Fibroblast of lung (primary cell): ENCODE measurements around the gene CREB3. TPM values are rescaled to one million over a fixed set of nuclear protein-coding genes. Genes with fewer than 3 reads are reported as not detected.

Experiments used
- DNase-seq, 2 donors: peaks; one replicate each; pipeline versions ENCODE4 v3.0.0 to v3.0.0-alpha.2; 2010; ENCODE audit warnings: low read depth in 2 of 2
- H2AFZ ChIP-seq: 2 replicates; pipeline ENCODE4 v1.5.1; 2012; ENCODE audit warnings: low read length, control low read depth, inconsistent platforms
- H3K27ac ChIP-seq: 2 replicates; pipeline ENCODE4 v1.5.1; 2011; ENCODE audit warnings: low read length, control low read depth; ENCODE audit not compliant: insufficient read depth
- H3K27me3 ChIP-seq: 2 replicates; pipeline ENCODE4 v1.5.1; 2011; ENCODE audit warnings: mild to moderate bottlenecking, low read length; ENCODE audit not compliant: control insufficient read depth, insufficient read depth
- H3K36me3 ChIP-seq: 2 replicates; pipeline ENCODE4 v1.5.1; 2011; ENCODE audit warnings: low read length; ENCODE audit not compliant: control insufficient read depth, insufficient read depth
- H3K4me1 ChIP-seq: 2 replicates; pipeline ENCODE4 v1.5.1; 2011; ENCODE audit warnings: low read length; ENCODE audit not compliant: control insufficient read depth, insufficient read depth; ENCODE audit errors: extremely low read depth
- H3K4me2 ChIP-seq: 2 replicates; pipeline ENCODE4 v1.5.1; 2011; ENCODE audit warnings: low read length, control low read depth; ENCODE audit not compliant: insufficient read depth; ENCODE audit errors: extremely low read depth
- H3K4me3 ChIP-seq, 4 experiments: fragments of 200-600 bp in 1 of 4; sonication (generic) in 1 of 4; replicated peaks in 1 of 4; 2 replicates each; pipeline ENCODE4 v1.5.1; 2011 to 2016; ENCODE audit warnings: low read length in 4 of 4, low read depth in 3 of 4, mild to moderate bottlenecking in 3 of 4, control low read depth in 2 of 4, inconsistent platforms in 1 of 4, mixed read lengths in 1 of 4; ENCODE audit not compliant: insufficient read depth in 1 of 4; ENCODE audit errors: control extremely low read depth in 1 of 4
- H3K79me2 ChIP-seq: 2 replicates; pipeline ENCODE4 v1.5.1; 2012; ENCODE audit warnings: mild to moderate bottlenecking, low read length, inconsistent platforms; ENCODE audit not compliant: control insufficient read depth, insufficient read depth
- H3K9ac ChIP-seq: 2 replicates; pipeline ENCODE4 v1.5.1; 2011; ENCODE audit warnings: mild to moderate bottlenecking, low read length, control low read depth; ENCODE audit not compliant: insufficient read depth
- H3K9me3 ChIP-seq: 2 replicates; pipeline ENCODE4 v1.5.1; 2012; ENCODE audit warnings: low read depth, low read length; ENCODE audit not compliant: control insufficient read depth, insufficient read depth
- H4K20me1 ChIP-seq: 2 replicates; pipeline ENCODE4 v1.5.1; 2011; ENCODE audit warnings: low read length; ENCODE audit not compliant: control insufficient read depth, insufficient read depth; ENCODE audit errors: extremely low read depth
- EZH2 ChIP-seq: IDR thresholded peaks from 2 replicates; pipeline ENCODE4 v1.5.1; 2012; ENCODE audit warnings: low read length, control low read depth, mild to moderate bottlenecking; ENCODE audit errors: missing control alignments
- polyA plus RNA-seq, 2 donors: library from polyadenylated mRNA; depleted of rRNA in 1 of 2; stranded (reverse) in 1 of 2; unstranded in 1 of 2; fragments of >200 nt; gene quantifications; 2 replicates each; pipeline ENCODE4 v1.2.1, GENCODE V29; 2011 to 2012; ENCODE audit warnings: missing spikeins in 1 of 2
- total RNA-seq: library from RNA; depleted of rRNA; stranded (reverse); fragments of >200 nt; gene quantifications from 2 replicates; pipeline ENCODE4 v1.2.1, GENCODE V29; 2014
- TF ChIP-seq, protein P1 (sequence below), 2 donors: IDR thresholded peaks in 1 of 2; conservative IDR thresholded peaks in 1 of 2; 1 replicate in 1 of 2; 2 replicates in 1 of 2; pipeline ENCODE4 v1.5.1; 2011 to 2012; ENCODE audit warnings: low read length in 2 of 2, control low read depth in 1 of 2, inconsistent platforms in 1 of 2, low read depth in 1 of 2, mild to moderate bottlenecking in 1 of 2

The CREB3 gene
- total and polyA plus RNA-seq, 2 donors (not counting 1 experiment from before 2014, with no cell fraction given) = 50.2 to 70.2 TPM

DNA sequence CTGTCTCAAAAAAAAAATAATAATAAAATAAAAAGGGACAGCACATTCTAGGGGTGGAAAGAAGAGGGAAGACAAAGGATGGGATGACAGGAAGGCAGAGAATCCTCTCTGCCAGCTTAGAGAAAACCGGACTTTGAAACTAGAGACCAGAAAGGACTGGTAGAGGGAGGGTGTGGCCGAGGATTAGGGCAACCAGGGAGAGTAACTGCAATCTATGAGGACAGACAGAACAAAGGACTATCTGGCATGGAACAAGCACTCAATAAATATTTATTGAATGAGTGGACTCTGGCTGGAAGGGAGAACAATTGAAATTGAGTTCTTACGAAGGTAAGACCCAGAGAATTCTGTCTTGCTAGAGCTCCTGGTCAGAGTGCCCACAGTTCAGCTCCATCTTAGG lies 14.1 kb downstream of the CREB3 start:
- Histone ChIP-seq H3K79me2 (peaks cover 41% of the 10 kb centered on the region), H3K36me3 (peaks cover 15% of the 10 kb centered on the region), H3K27ac (no peak overlapping the region), H2AFZ (no peak overlapping the region), H3K4me3 (peak overlapping the region; percentile 84 to 97 (median 92)), H3K4me2 (peak overlapping the region; percentile 61), H4K20me1 (peaks cover 2% of the 10 kb centered on the region), H3K9ac (no peak overlapping the region), H3K4me1 (peaks cover 7% of the 10 kb centered on the region), H3K9me3 (no peaks in the 10 kb centered on the region), H3K27me3 (no peaks in the 10 kb centered on the region)
- TF ChIP-seq, protein P1, sequence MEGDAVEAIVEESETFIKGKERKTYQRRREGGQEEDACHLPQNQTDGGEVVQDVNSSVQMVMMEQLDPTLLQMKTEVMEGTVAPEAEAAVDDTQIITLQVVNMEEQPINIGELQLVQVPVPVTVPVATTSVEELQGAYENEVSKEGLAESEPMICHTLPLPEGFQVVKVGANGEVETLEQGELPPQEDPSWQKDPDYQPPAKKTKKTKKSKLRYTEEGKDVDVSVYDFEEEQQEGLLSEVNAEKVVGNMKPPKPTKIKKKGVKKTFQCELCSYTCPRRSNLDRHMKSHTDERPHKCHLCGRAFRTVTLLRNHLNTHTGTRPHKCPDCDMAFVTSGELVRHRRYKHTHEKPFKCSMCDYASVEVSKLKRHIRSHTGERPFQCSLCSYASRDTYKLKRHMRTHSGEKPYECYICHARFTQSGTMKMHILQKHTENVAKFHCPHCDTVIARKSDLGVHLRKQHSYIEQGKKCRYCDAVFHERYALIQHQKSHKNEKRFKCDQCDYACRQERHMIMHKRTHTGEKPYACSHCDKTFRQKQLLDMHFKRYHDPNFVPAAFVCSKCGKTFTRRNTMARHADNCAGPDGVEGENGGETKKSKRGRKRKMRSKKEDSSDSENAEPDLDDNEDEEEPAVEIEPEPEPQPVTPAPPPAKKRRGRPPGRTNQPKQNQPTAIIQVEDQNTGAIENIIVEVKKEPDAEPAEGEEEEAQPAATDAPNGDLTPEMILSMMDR (conservative IDR thresholded peaks at IDR 0.05 in 1 of 2, IDR thresholded peaks at IDR 0.05 in 1 of 2; ENCODE audit: low read depth in 1 of 2, low read length in 2 of 2) = no peak
- no peak for TF ChIP-seq EZH2
- DNase-seq = no peak

DNA sequence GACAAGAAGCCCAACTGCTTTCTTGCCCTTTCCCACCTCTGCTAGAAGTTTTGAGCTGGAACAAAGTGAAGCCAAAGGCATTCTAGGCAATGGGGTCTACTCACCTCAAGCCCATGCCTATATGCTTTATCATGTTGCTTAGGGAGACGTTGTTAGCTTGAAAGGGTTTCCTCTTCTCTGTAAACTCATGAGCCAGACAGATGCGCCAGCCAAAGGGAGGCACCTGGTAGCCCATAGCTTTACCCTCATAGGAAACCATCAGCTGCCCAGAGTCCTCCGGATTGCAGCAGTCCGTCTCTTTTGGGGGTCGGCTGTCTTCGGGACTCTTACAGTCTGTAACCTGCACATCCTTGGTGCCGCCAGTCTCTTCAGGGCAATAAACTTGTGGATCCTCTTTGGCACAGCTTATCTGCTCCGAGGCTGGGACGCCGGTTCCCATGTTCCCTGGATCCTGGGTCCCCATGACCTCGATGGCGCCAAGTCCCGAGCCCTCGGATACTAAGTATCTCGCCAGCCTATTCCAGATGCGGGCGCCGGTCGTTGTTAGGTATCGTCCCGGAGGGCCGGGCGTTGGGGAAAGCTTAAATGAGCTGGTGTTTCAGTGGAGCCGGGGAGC lies 15.9 kb downstream of the CREB3 start:
- peak overlapping the region; percentile 61 for H3K4me2 ChIP-seq
- H3K27ac ChIP-seq = peak overlapping the region; percentile 81
- H3K36me3 ChIP-seq = peaks cover 14% of the 10 kb centered on the region
- peak overlapping the region; percentile 86 for H3K9ac ChIP-seq
- H2AFZ ChIP-seq = peak overlapping the region; percentile 9
- no peak for DNase-seq
- TF ChIP-seq, protein P1 (conservative IDR thresholded peaks at IDR 0.05 in 1 of 2, IDR thresholded peaks at IDR 0.05 in 1 of 2; ENCODE audit: low read depth in 1 of 2, low read length in 2 of 2) = no peak
- no peak for TF ChIP-seq EZH2
- H3K79me2 ChIP-seq = peaks cover 41% of the 10 kb centered on the region
- H4K20me1 ChIP-seq = peaks cover 2% of the 10 kb centered on the region
- no peaks in the 10 kb centered on the region for H3K27me3 ChIP-seq
- H3K4me1 ChIP-seq = peaks cover 7% of the 10 kb centered on the region
- no peaks in the 10 kb centered on the region for H3K9me3 ChIP-seq
- peak overlapping the region; percentile 84 to 97 (median 92) for H3K4me3 ChIP-seq

DNA sequence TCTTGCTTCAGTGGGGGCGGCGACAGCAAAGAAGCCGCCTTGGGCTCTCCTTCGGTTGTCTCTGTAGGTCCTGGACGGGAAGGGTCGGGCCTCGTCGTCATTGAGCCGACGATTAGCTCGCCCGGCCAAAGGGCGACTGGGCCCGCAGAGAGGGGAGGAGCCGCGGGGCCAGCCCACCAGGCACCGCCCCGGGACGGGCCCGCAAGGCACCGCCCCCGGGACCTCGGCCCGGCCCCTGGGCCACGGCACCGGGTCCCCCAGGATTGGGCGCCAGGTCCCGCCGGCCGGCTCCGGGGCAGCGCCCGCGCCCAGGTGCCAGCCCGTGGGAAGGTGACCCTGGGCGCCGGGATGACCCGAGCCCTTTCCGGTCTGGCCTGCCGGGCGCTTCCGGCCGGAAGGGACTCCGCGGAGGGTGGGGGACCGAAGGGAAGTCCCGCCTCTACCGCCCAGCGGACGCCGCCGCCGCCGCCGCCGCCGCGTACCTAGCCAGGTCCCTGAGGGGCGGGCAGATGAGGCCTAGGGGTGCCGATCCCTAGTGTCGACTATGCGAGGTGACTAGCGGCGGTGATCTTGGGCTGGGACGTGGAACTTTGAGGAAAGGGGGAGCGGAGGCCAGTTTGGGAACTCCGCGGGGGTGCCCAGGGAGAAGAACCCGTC lies 16.5 kb downstream of the CREB3 start, which contains the start of the genes GBA2 and RGP1:
Gene GBA2 (minus strand): TSS at position 371 of the 657 bp plus-strand sequence. CDS start 524 bp downstream, outside the sequence.
Gene RGP1 (plus strand): TSS at position 430 of the 657 bp plus-strand sequence. CDS start 469 bp downstream, outside the sequence.
- Histone ChIP-seq H3K4me3 (peak within 1 kb of the TSS; percentile 84 to 97 (median 92)), H3K9ac (peak within 1 kb of the TSS; percentile 86), H3K27me3 (no peaks in the 10 kb centered on the region), H4K20me1 (peaks cover 2% of the 10 kb centered on the region), H3K36me3 (peaks cover 13% of the 10 kb centered on the region), H3K9me3 (no peaks in the 10 kb centered on the region), H3K27ac (peak within 1 kb of the TSS; percentile 81), H3K79me2 (peaks cover 41% of the 10 kb centered on the region), H3K4me2 (peak within 1 kb of the TSS; percentile 82), H3K4me1 (peaks cover 7% of the 10 kb centered on the region), H2AFZ (peak within 1 kb of the TSS; percentile 17)
- peak; percentile 69 for DNase-seq
- no peak for TF ChIP-seq EZH2
- TF ChIP-seq, protein P1 (conservative IDR thresholded peaks at IDR 0.05 in 1 of 2, IDR thresholded peaks at IDR 0.05 in 1 of 2; ENCODE audit: low read depth in 1 of 2, low read length in 2 of 2) = no peak
